KMS-11 (cell line): ENCODE data around the gene NAV2.

Experiments used
- H2AFZ ChIP-seq: fragments of 200-600 bp; sonication (generic); 2 replicates; pipeline ENCODE4 v1.6.1; 2016; ENCODE audit warnings: antibody characterized with exemption, mixed run types, low read depth
- H3K27ac ChIP-seq: fragments of 200-600 bp; sonication (generic); 2 replicates; pipeline ENCODE4 v1.6.1; 2016; ENCODE audit warnings: mild to moderate bottlenecking, mixed run types
- H3K27me3 ChIP-seq: fragments of 200-600 bp; sonication (generic); 2 replicates; pipeline ENCODE4 v1.6.1; 2017; ENCODE audit warnings: mild to moderate bottlenecking, low read depth, mixed run types, moderate library complexity; ENCODE audit not compliant: insufficient read depth
- H3K36me3 ChIP-seq: fragments of 200-600 bp; sonication (generic); 2 replicates; pipeline ENCODE4 v1.6.1; 2017; ENCODE audit warnings: mild to moderate bottlenecking, mixed run types; ENCODE audit not compliant: insufficient read depth
- H3K4me1 ChIP-seq: fragments of 200-600 bp; sonication (generic); 2 replicates; pipeline ENCODE4 v1.6.1; 2016; ENCODE audit warnings: mild to moderate bottlenecking, low read depth, mixed run types; ENCODE audit not compliant: poor library complexity, severe bottlenecking
- H3K4me2 ChIP-seq: fragments of 200-600 bp; sonication (generic); 2 replicates; pipeline ENCODE4 v1.7.0; 2016; ENCODE audit warnings: mild to moderate bottlenecking, mixed run types
- H3K4me3 ChIP-seq: fragments of 200-600 bp; sonication (generic); IDR thresholded peaks from 2 replicates; pipeline ENCODE4 v1.6.1; 2017; ENCODE audit warnings: low read depth, low read length, mixed read lengths; ENCODE audit not compliant: insufficient read depth
- H3K79me2 ChIP-seq: fragments of 200-600 bp; sonication (generic); 2 replicates; pipeline ENCODE4 v1.6.1; 2016; ENCODE audit warnings: low read depth, mixed run types; ENCODE audit not compliant: insufficient read depth
- H3K9ac ChIP-seq: fragments of 200-600 bp; sonication (generic); 2 replicates; pipeline ENCODE4 v1.6.1; 2016; ENCODE audit warnings: mild to moderate bottlenecking, mixed run types
- H4K20me1 ChIP-seq: fragments of 200-600 bp; sonication (generic); 2 replicates; pipeline ENCODE4 v1.6.1; 2016; ENCODE audit warnings: mild to moderate bottlenecking, mixed run types; ENCODE audit not compliant: insufficient read depth
- CTCF ChIP-seq: fragments of 200-600 bp; sonication (generic); conservative IDR thresholded peaks from 2 replicates; pipeline ENCODE4 v1.6.1; 2017; ENCODE audit warnings: low read depth, mild to moderate bottlenecking, antibody characterized with exemption, low read length, moderate library complexity, mixed read lengths

NAV2 gene

DNA sequence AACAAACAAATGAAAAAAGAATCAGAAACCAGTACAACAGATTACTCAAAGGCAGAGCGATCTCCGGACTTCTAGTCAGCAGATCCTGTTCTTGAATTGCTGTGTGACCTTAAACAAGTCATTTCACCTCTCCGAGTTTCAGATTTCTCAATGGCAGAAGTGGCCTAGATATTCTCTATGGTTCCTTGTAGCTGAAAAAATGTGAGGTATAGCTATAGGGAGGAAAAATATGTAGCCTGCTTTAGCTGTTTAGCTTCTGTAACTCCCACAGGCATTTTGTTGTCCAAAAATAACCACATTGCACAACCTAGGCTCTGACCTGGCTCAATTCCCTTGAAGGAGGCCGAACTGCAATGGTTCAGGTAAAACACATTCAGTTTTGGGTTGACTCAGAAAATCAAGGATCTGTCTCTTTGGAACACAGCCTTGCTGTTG, 347.0 kb downstream of the NAV2 start:
- Histone ChIP-seq H3K4me3 (no peak overlapping the region), H3K27me3 (no peaks in the 10 kb centered on the region), H3K4me2 (no peak overlapping the region), H3K4me1 (no peaks in the 10 kb centered on the region), H3K9ac (no peak overlapping the region), H2AFZ (no peak overlapping the region), H3K79me2 (no peaks in the 10 kb centered on the region), H4K20me1 (no peaks in the 10 kb centered on the region), H3K27ac (no peak overlapping the region), H3K36me3 (no peaks in the 10 kb centered on the region; the same call in 1 of the 2 replicates)
- no peak for TF ChIP-seq CTCF

- no peaks in the 10 kb centered on the region for H4K20me1 ChIP-seq
- H3K9ac ChIP-seq, result no peak overlapping the region
- no peaks in the 10 kb centered on the region for H3K4me1 ChIP-seq
- no peak for TF ChIP-seq CTCF
- no peaks in the 10 kb centered on the region for H3K27me3 ChIP-seq
- H3K79me2 ChIP-seq, result no peaks in the 10 kb centered on the region
- H2AFZ ChIP-seq, result no peak overlapping the region
- no peak overlapping the region for H3K4me3 ChIP-seq
- H3K4me2 ChIP-seq, result no peak overlapping the region
- no peak overlapping the region for H3K27ac ChIP-seq
- H3K36me3 ChIP-seq, result no peaks in the 10 kb centered on the region; the same call in 1 of the 2 replicates
These were observed 347.5 kb downstream of the NAV2 start for GRCh38 chr11:20060181-20060580.

DNA sequence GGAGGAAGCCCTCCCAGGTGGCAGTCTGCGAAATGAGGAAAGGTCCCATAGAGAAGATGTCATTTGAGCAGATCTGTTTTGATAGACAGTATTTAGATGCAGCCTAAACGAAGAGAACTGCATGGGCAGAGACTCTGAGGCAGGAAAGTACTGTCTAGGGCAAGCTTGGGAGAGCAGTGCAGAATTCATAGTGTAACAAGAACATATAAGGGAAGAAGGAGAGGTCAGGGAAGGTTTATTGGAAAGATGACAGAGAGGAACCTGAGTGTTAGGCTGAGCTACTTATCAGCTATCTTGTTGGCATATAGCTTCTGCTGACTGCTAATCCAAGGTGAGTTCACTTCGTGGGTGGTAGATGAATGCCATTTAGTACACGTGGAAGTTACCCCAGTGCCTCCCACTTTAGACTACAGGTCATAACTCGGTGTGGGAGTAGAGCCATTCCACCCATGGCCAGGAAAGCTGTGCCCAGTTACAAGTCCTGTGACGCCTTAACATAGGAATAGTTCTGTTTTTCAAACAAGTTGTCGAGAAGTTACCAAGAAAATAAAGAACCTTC, 348.1 kb downstream of the NAV2 start:
- Histone ChIP-seq H3K36me3 (no peaks in the 10 kb centered on the region), H2AFZ (no peak overlapping the region), H3K9ac (no peak overlapping the region), H4K20me1 (no peaks in the 10 kb centered on the region), H3K4me3 (no peak overlapping the region), H3K4me1 (no peaks in the 10 kb centered on the region), H3K79me2 (no peaks in the 10 kb centered on the region), H3K4me2 (no peak overlapping the region), H3K27me3 (no peaks in the 10 kb centered on the region), H3K27ac (no peak overlapping the region)
- no peak for TF ChIP-seq CTCF

GRCh38 chr11:20061776-20062175, 349.1 kb downstream of the NAV2 start:
- H3K79me2 ChIP-seq, result no peaks in the 10 kb centered on the region
- H2AFZ ChIP-seq, result no peak overlapping the region
- H3K4me2 ChIP-seq, result no peak overlapping the region
- no peaks in the 10 kb centered on the region for H3K4me1 ChIP-seq
- TF ChIP-seq CTCF, result no peak
- no peaks in the 10 kb centered on the region for H3K27me3 ChIP-seq
- H3K27ac ChIP-seq, result no peak overlapping the region
- H3K9ac ChIP-seq, result no peak overlapping the region
- H3K4me3 ChIP-seq, result no peak overlapping the region
- no peaks in the 10 kb centered on the region for H4K20me1 ChIP-seq
- no peaks in the 10 kb centered on the region for H3K36me3 ChIP-seq
